ENCODE results near the gene TMPRSS3. TPM values are rescaled to one million over a fixed set of nuclear protein-coding genes. Genes with fewer than 3 reads are reported as not detected.

TMPRSS3 gene
- total RNA-seq, 5 donors from 2014 or later (not counting 1 experiment from before 2014, with no cell fraction given) = 1.2 to 2.4 (median 1.7) TPM

GRCh38 chr21:42376338-42376982, 19.4 kb downstream of the TMPRSS3 start:
- H3K27me3 Mint-ChIP-seq = peaks cover 0 to 2% of the 10 kb centered on the region in 2 donors
- peaks cover 5 to 8% of the 10 kb centered on the region in 2 experiments for H3K4me1 ChIP-seq (ENCODE audit: control insufficient read depth in 1 of 2, extremely low read depth in 1 of 2, insufficient read depth in 2 of 2, low read length in 2 of 2)
- H3K36me3 ChIP-seq (ENCODE audit: control insufficient read depth in 2 of 2, extremely low read depth in 1 of 2, insufficient read depth in 1 of 2, low read length in 1 of 2) = no peaks in the 10 kb centered on the region
- peak in 3 of 35 experiments; percentile 39 to 57 (median 47) for DNase-seq
- peaks cover under 1% of the 10 kb centered on the region in 3 donors for H3K9me3 Mint-ChIP-seq
- no peak for ATAC-seq (replicated peaks in 1 of 4)
- H3K9me3 ChIP-seq = no peaks in the 10 kb centered on the region
- CTCF ChIA-PET = no interaction called here
- peaks cover under 1% of the 10 kb centered on the region for H3K36me3 Mint-ChIP-seq
- peaks cover 0 to 25% of the 10 kb centered on the region in 2 experiments for H3K27me3 ChIP-seq (replicated peaks in 1 of 2; ENCODE audit: control insufficient read depth in 2 of 2, extremely low read depth in 1 of 2, insufficient read depth in 2 of 2, low read length in 1 of 2)
- no peak overlapping the region for H3K4me3 Mint-ChIP-seq
- 88% methylated on average over 27 of the region's 32 CpGs for WGBS (ENCODE audit: insufficient coverage)
- H3K4me1 Mint-ChIP-seq = peaks cover 10 to 15% (median 13%) of the 10 kb centered on the region in 3 donors
- POLR2A ChIA-PET = no interaction called here
- H3K27ac Mint-ChIP-seq = no peak overlapping the region
- H3K27ac ChIP-seq (ENCODE audit: low read length) = no peak overlapping the region
- H3K4me3 ChIP-seq (ENCODE audit: control insufficient read depth in 1 of 2, extremely low read depth in 1 of 2, low read length in 1 of 2) = no peak overlapping the region

- Mint-ChIP-seq H3K27me3 (peaks cover 0 to 2% of the 10 kb centered on the region in 2 donors), H3K36me3 (no peaks in the 10 kb centered on the region), H3K9me3 (no peaks in the 10 kb centered on the region), H3K4me1 (peaks cover 10 to 14% (median 12%) of the 10 kb centered on the region in 3 donors), H3K4me3 (no peak overlapping the region), H3K27ac (no peak overlapping the region)
- POLR2A ChIA-PET = no interaction called here
- no peaks in the 10 kb centered on the region for H3K36me3 ChIP-seq (ENCODE audit: control insufficient read depth in 2 of 2, extremely low read depth in 1 of 2, insufficient read depth in 1 of 2, low read length in 1 of 2)
- no peak overlapping the region for H3K27ac ChIP-seq (ENCODE audit: low read length)
- DNase-seq (no peak), ATAC-seq (replicated peaks in 1 of 4) (no peak)
- 82% methylated on average over 2 of the region's 3 CpGs for WGBS (ENCODE audit: insufficient coverage)
- no peak overlapping the region for H3K4me3 ChIP-seq (ENCODE audit: control insufficient read depth in 1 of 2, extremely low read depth in 1 of 2, low read length in 1 of 2)
- CTCF ChIA-PET = no interaction called here
- no peaks in the 10 kb centered on the region for H3K9me3 ChIP-seq
- peaks cover 5 to 8% of the 10 kb centered on the region in 2 experiments for H3K4me1 ChIP-seq (ENCODE audit: control insufficient read depth in 1 of 2, extremely low read depth in 1 of 2, insufficient read depth in 2 of 2, low read length in 2 of 2)
- H3K27me3 ChIP-seq (replicated peaks in 1 of 2; ENCODE audit: control insufficient read depth in 2 of 2, extremely low read depth in 1 of 2, insufficient read depth in 2 of 2, low read length in 1 of 2) = peaks cover 0 to 28% of the 10 kb centered on the region in 2 experiments
Measured at GRCh38 chr21:42375966-42376337, 19.9 kb downstream of the TMPRSS3 start.

GRCh38 chr21:42375506-42375905, 20.3 kb downstream of the TMPRSS3 start:
- no peaks in the 10 kb centered on the region for H3K9me3 ChIP-seq
- H3K27ac ChIP-seq (ENCODE audit: low read length) = no peak overlapping the region
- H3K4me3 Mint-ChIP-seq = no peak overlapping the region
- peaks cover 0 to 2% of the 10 kb centered on the region in 2 donors for H3K27me3 Mint-ChIP-seq
- no peak overlapping the region for H3K4me3 ChIP-seq (ENCODE audit: control insufficient read depth in 1 of 2, extremely low read depth in 1 of 2, low read length in 1 of 2)
- 90% methylated on average over 10 of the region's 11 CpGs for WGBS (ENCODE audit: insufficient coverage)
- ChIA-PET CTCF (interaction anchor here in 1 of 2 donors (0.5 to 0.6 kb wide), 2 partner anchors 28 to 612 kb away, joined by 3 read pairs; partner anchors contain the start of gene UBASH3A), POLR2A (interaction anchor here in 1 of 2 donors (0.6 kb wide), 1 partner anchor 743 kb away, joined by 12 read pairs; no protein-coding TSS in a partner anchor)
- peaks cover 5 to 8% of the 10 kb centered on the region in 2 experiments for H3K4me1 ChIP-seq (ENCODE audit: control insufficient read depth in 1 of 2, extremely low read depth in 1 of 2, insufficient read depth in 2 of 2, low read length in 2 of 2)
- H3K36me3 ChIP-seq (ENCODE audit: control insufficient read depth in 2 of 2, extremely low read depth in 1 of 2, insufficient read depth in 1 of 2, low read length in 1 of 2) = no peaks in the 10 kb centered on the region
- no peaks in the 10 kb centered on the region for H3K36me3 Mint-ChIP-seq
- H3K9me3 Mint-ChIP-seq = no peaks in the 10 kb centered on the region
- H3K4me1 Mint-ChIP-seq = peaks cover 10 to 14% (median 12%) of the 10 kb centered on the region in 3 donors
- no peak for DNase-seq
- peaks cover 0 to 32% of the 10 kb centered on the region in 2 experiments for H3K27me3 ChIP-seq (replicated peaks in 1 of 2; ENCODE audit: control insufficient read depth in 2 of 2, extremely low read depth in 1 of 2, insufficient read depth in 2 of 2, low read length in 1 of 2)
- no peak overlapping the region for H3K27ac Mint-ChIP-seq
- no peak for ATAC-seq (replicated peaks in 1 of 4)

GRCh38 chr21:42374864-42375499, 20.9 kb downstream of the TMPRSS3 start:
- no peak overlapping the region for H3K4me3 ChIP-seq (ENCODE audit: control insufficient read depth in 1 of 2, extremely low read depth in 1 of 2, low read length in 1 of 2)
- DNase-seq (no peak), ATAC-seq (replicated peaks in 1 of 4) (no peak)
- no peaks in the 10 kb centered on the region for H3K9me3 ChIP-seq
- ChIA-PET CTCF (interaction anchor here in 1 of 2 donors (0.5 to 1.0 kb wide), 3 partner anchors 18 to 612 kb away, joined by 3 read pairs; partner anchors contain the start of gene UBASH3A), POLR2A (interaction anchor here in 1 of 2 donors (0.6 kb wide), 1 partner anchor 743 kb away, joined by 12 read pairs; no protein-coding TSS in a partner anchor)
- Mint-ChIP-seq H3K36me3 (no peaks in the 10 kb centered on the region), H3K9me3 (no peaks in the 10 kb centered on the region), H3K27ac (no peak overlapping the region), H3K4me1 (peaks cover 10 to 14% (median 12%) of the 10 kb centered on the region in 3 donors), H3K4me3 (peak overlapping the region in 1 of 3 donors; percentile 17), H3K27me3 (peaks cover 0 to 2% of the 10 kb centered on the region in 2 donors)
- peaks cover 0 to 37% of the 10 kb centered on the region in 2 experiments for H3K27me3 ChIP-seq (replicated peaks in 1 of 2; ENCODE audit: control insufficient read depth in 2 of 2, extremely low read depth in 1 of 2, insufficient read depth in 2 of 2, low read length in 1 of 2)
- peaks cover 5 to 8% of the 10 kb centered on the region in 2 experiments for H3K4me1 ChIP-seq (ENCODE audit: control insufficient read depth in 1 of 2, extremely low read depth in 1 of 2, insufficient read depth in 2 of 2, low read length in 2 of 2)
- H3K36me3 ChIP-seq (ENCODE audit: control insufficient read depth in 2 of 2, extremely low read depth in 1 of 2, insufficient read depth in 1 of 2, low read length in 1 of 2) = no peaks in the 10 kb centered on the region
- H3K27ac ChIP-seq (ENCODE audit: low read length) = no peak overlapping the region
- 57% methylated on average over 17 of the region's 23 CpGs for WGBS (ENCODE audit: insufficient coverage)

GRCh38 chr21:42374457-42374856, 21.4 kb downstream of the TMPRSS3 start:
- H3K4me3 ChIP-seq (ENCODE audit: control insufficient read depth in 1 of 2, extremely low read depth in 1 of 2, low read length in 1 of 2) = no peak overlapping the region
- DNase-seq (no peak), ATAC-seq (replicated peaks in 1 of 4) (no peak)
- peaks cover 0 to 40% of the 10 kb centered on the region in 2 experiments for H3K27me3 ChIP-seq (replicated peaks in 1 of 2; ENCODE audit: control insufficient read depth in 2 of 2, extremely low read depth in 1 of 2, insufficient read depth in 2 of 2, low read length in 1 of 2)
- H3K4me3 Mint-ChIP-seq = no peak overlapping the region
- H3K36me3 ChIP-seq (ENCODE audit: control insufficient read depth in 2 of 2, extremely low read depth in 1 of 2, insufficient read depth in 1 of 2, low read length in 1 of 2) = no peaks in the 10 kb centered on the region
- no peaks in the 10 kb centered on the region for H3K9me3 Mint-ChIP-seq
- no peak overlapping the region for H3K27ac ChIP-seq (ENCODE audit: low read length)
- peaks cover 5 to 8% of the 10 kb centered on the region in 2 experiments for H3K4me1 ChIP-seq (ENCODE audit: control insufficient read depth in 1 of 2, extremely low read depth in 1 of 2, insufficient read depth in 2 of 2, low read length in 2 of 2)
- peaks cover 10 to 14% (median 12%) of the 10 kb centered on the region in 3 donors for H3K4me1 Mint-ChIP-seq
- ChIA-PET CTCF (interaction anchor here in 1 of 2 donors (1.0 kb wide), 1 partner anchor 18 kb away, joined by 3 read pairs; no protein-coding TSS in a partner anchor), POLR2A (no interaction called here)
- H3K9me3 ChIP-seq = no peaks in the 10 kb centered on the region
- H3K27ac Mint-ChIP-seq = no peak overlapping the region
- H3K27me3 Mint-ChIP-seq = peaks cover 0 to 2% of the 10 kb centered on the region in 2 donors
- 83% methylated on average over 3 of the region's 7 CpGs for WGBS (ENCODE audit: insufficient coverage)
- H3K36me3 Mint-ChIP-seq = no peaks in the 10 kb centered on the region

GRCh38 chr21:42373908-42374455, 21.9 kb downstream of the TMPRSS3 start:
- peaks cover 10 to 14% (median 12%) of the 10 kb centered on the region in 3 donors for H3K4me1 Mint-ChIP-seq
- H3K4me3 ChIP-seq (ENCODE audit: control insufficient read depth in 1 of 2, extremely low read depth in 1 of 2, low read length in 1 of 2) = no peak overlapping the region
- H3K4me3 Mint-ChIP-seq = no peak overlapping the region
- H3K9me3 ChIP-seq = no peaks in the 10 kb centered on the region
- no peak overlapping the region for H3K27ac Mint-ChIP-seq
- H3K36me3 Mint-ChIP-seq = no peaks in the 10 kb centered on the region
- peaks cover 5 to 8% of the 10 kb centered on the region in 2 experiments for H3K4me1 ChIP-seq (ENCODE audit: control insufficient read depth in 1 of 2, extremely low read depth in 1 of 2, insufficient read depth in 2 of 2, low read length in 2 of 2)
- POLR2A ChIA-PET = no interaction called here
- ATAC-seq (replicated peaks in 1 of 4) = no peak
- no peak for DNase-seq
- 90% methylated on average over 15 of the region's 16 CpGs for WGBS (ENCODE audit: insufficient coverage)
- no peaks in the 10 kb centered on the region for H3K9me3 Mint-ChIP-seq
- CTCF ChIA-PET = interaction anchor here in 1 of 2 donors (1.0 kb wide), 1 partner anchor 19 kb away, joined by 3 read pairs; no protein-coding TSS in a partner anchor
- H3K36me3 ChIP-seq (ENCODE audit: control insufficient read depth in 2 of 2, extremely low read depth in 1 of 2, insufficient read depth in 1 of 2, low read length in 1 of 2) = no peaks in the 10 kb centered on the region
- H3K27ac ChIP-seq (ENCODE audit: low read length) = no peak overlapping the region
- H3K27me3 Mint-ChIP-seq = peaks cover 0 to 2% of the 10 kb centered on the region in 2 donors
- H3K27me3 ChIP-seq (replicated peaks in 1 of 2; ENCODE audit: control insufficient read depth in 2 of 2, extremely low read depth in 1 of 2, insufficient read depth in 2 of 2, low read length in 1 of 2) = peaks cover 0 to 40% of the 10 kb centered on the region in 2 experiments
